GM21526 (cell line): ENCODE results near the gene RAB27A.
A peak's percentile ranks its signal among the peaks of the same experiment; 100 is the strongest.
"Not testable (repeated sequence)": the region's sequence is repeated elsewhere in the genome, so short reads cannot be mapped to it uniquely, and the experiment has no call there.

Experiments
- ATAC-seq: cut with Tn5 transposase; IDR thresholded peaks from one replicate; pipeline ENCODE4 v1.9.1; 2021; ENCODE audit warnings: moderate library complexity; ENCODE audit not compliant: unreplicated experiment, low FRiP score

Gene RAB27A

GRCh38 chr15:55282284-55282833 is 7.3 kb downstream of the RAB27A start:
- no peak for ATAC-seq

GRCh38 chr15:55281517-55282228 is 7.9 kb downstream of the RAB27A start:
- ATAC-seq, result no peak

GRCh38 chr15:55280589-55280988 is 9.0 kb downstream of the RAB27A start:
- ATAC-seq, result not testable (repeated sequence)

GRCh38 chr15:55279746-55280351 is 9.8 kb downstream of the RAB27A start:
- ATAC-seq, result peak; percentile 76

- ATAC-seq, result no peak
Observed at GRCh38 chr15:55279100-55279745, 10.4 kb downstream of the RAB27A start.

- ATAC-seq, result no peak
Observed at GRCh38 chr15:55277715-55278114, 11.9 kb downstream of the RAB27A start.

GRCh38 chr15:55277116-55277564 is 12.5 kb downstream of the RAB27A start:
- ATAC-seq, result peak; percentile 47

- no peak for ATAC-seq
Observed at GRCh38 chr15:55276324-55276723, 13.3 kb downstream of the RAB27A start.

GRCh38 chr15:55270291-55270690 is 19.3 kb downstream of the RAB27A start:
- no peak for ATAC-seq

- ATAC-seq, result no peak
Observed at GRCh38 chr15:55268176-55268695, 21.4 kb downstream of the RAB27A start.

- peak; percentile 92 for ATAC-seq
Observed at GRCh38 chr15:55267401-55268175, 22.0 kb downstream of the RAB27A start.

GRCh38 chr15:55266547-55266946 is 23.1 kb downstream of the RAB27A start:
- no peak for ATAC-seq

- no peak for ATAC-seq
Observed at GRCh38 chr15:55260562-55261131, 29.0 kb downstream of the RAB27A start.

GRCh38 chr15:55257938-55258337 is 31.7 kb downstream of the RAB27A start:
- no peak for ATAC-seq

GRCh38 chr15:55257012-55257670 is 32.5 kb downstream of the RAB27A start:
- no peak for ATAC-seq

GRCh38 chr15:55256281-55257011 is 33.2 kb downstream of the RAB27A start:
- ATAC-seq, result no peak

GRCh38 chr15:55255714-55256113 is 33.9 kb downstream of the RAB27A start:
- peak; percentile 46 for ATAC-seq

- ATAC-seq, result no peak
Observed at GRCh38 chr15:55254916-55255679, 34.5 kb downstream of the RAB27A start.
